Natural killer cell treated with Interleukin-12 subunit alpha and Interleukin-12 subunit beta and Interleukin-15 and Interleukin-18, amount 100 ng/mL, for 72 hours (primary cell): ENCODE results near the gene EFNB1. TPM values are rescaled to one million over a fixed set of nuclear protein-coding genes. Genes with fewer than 3 reads are reported as not detected.
A peak's percentile ranks its signal among the peaks of the same experiment; 100 is the strongest.

Experiments
- ATAC-seq, 2 donors: fragments of 150-1000 bp; cut with Tn5 transposase in 1 of 2; sonication (Bioruptor Pico), chemical (Tn5 transposase) in 1 of 2; 2 replicates each; pipeline ENCODE4 v1.10.0; 2021
- DNase-seq: peaks from one replicate; pipeline ENCODE4 v3.0.0; 2022; ENCODE audit warnings: low spot score
- H3K27ac Mint-ChIP-seq, 2 donors: 1 replicate in 1 of 2; 2 replicates in 1 of 2; pipeline ENCODE4 v1.8.0; 2022; ENCODE audit warnings: mixed read lengths in 2 of 2, mild to moderate bottlenecking in 1 of 2, moderate library complexity in 1 of 2
- H3K27me3 Mint-ChIP-seq, 2 donors: 1 replicate in 1 of 2; 2 replicates in 1 of 2; pipeline ENCODE4 v1.8.0; 2022; ENCODE audit warnings: mixed read lengths in 2 of 2
- H3K36me3 Mint-ChIP-seq: one replicate; pipeline ENCODE4 v1.8.0; 2022; ENCODE audit warnings: mixed read lengths
- H3K4me1 Mint-ChIP-seq, 2 donors: 1 replicate in 1 of 2; 2 replicates in 1 of 2; pipeline ENCODE4 v1.8.0; 2022; ENCODE audit warnings: low read depth in 2 of 2, mixed read lengths in 2 of 2, mild to moderate bottlenecking in 1 of 2
- H3K4me3 Mint-ChIP-seq: one replicate; pipeline ENCODE4 v1.8.0; 2022; ENCODE audit warnings: mixed read lengths
- H3K9me3 Mint-ChIP-seq: 2 replicates; pipeline ENCODE4 v1.8.0; 2022; ENCODE audit warnings: mixed read lengths
- total RNA-seq, 2 donors: library from RNA; stranded (reverse); gene quantifications; one replicate each; pipeline ENCODE4 v1.2.3, GENCODE V29; 2022

Gene EFNB1
- total RNA-seq, 2 donors from 2014 or later: 3.4 to 3.9 TPM

GRCh38 chrX:68832101-68832416, 3.2 kb downstream of the EFNB1 start:
- Mint-ChIP-seq H3K27ac (no peak overlapping the region), H3K9me3 (no peaks in the 10 kb centered on the region), H3K4me1 (peaks cover 6 to 20% of the 10 kb centered on the region in 2 donors), H3K36me3 (no peaks in the 10 kb centered on the region), H3K4me3 (peak overlapping the region; percentile 51), H3K27me3 (peaks cover 0 to 6% of the 10 kb centered on the region in 2 donors)
- no peak for ATAC-seq
- DNase-seq: peak; percentile 2

GRCh38 chrX:68832516-68833447, 4.0 kb downstream of the EFNB1 start:
- Mint-ChIP-seq H3K27me3 (peaks cover 0 to 4% of the 10 kb centered on the region in 2 donors), H3K9me3 (no peaks in the 10 kb centered on the region), H3K36me3 (no peaks in the 10 kb centered on the region), H3K4me1 (peaks cover 6 to 18% of the 10 kb centered on the region in 2 donors), H3K4me3 (no peak overlapping the region), H3K27ac (no peak overlapping the region)
- no peak for ATAC-seq
- DNase-seq: peak; percentile 44

GRCh38 chrX:68833448-68833805, 4.6 kb downstream of the EFNB1 start:
- Mint-ChIP-seq H3K9me3 (no peaks in the 10 kb centered on the region), H3K4me3 (no peak overlapping the region), H3K27me3 (peaks cover 0 to 3% of the 10 kb centered on the region in 2 donors), H3K4me1 (peaks cover 6 to 15% of the 10 kb centered on the region in 2 donors), H3K27ac (no peak overlapping the region), H3K36me3 (no peaks in the 10 kb centered on the region)
- no peak for DNase-seq
- ATAC-seq: no peak

- ATAC-seq (no peak), DNase-seq (peak; percentile 34)
- Mint-ChIP-seq H3K27me3 (peaks cover 0 to 3% of the 10 kb centered on the region in 2 donors), H3K9me3 (no peaks in the 10 kb centered on the region), H3K36me3 (no peaks in the 10 kb centered on the region), H3K4me1 (peaks cover 6 to 11% of the 10 kb centered on the region in 2 donors), H3K27ac (no peak overlapping the region), H3K4me3 (no peak overlapping the region)
Measured at GRCh38 chrX:68833855-68834331, 5.1 kb downstream of the EFNB1 start.

- H3K4me1 Mint-ChIP-seq: peaks cover 6 to 10% of the 10 kb centered on the region in 2 donors
- no peaks in the 10 kb centered on the region for H3K36me3 Mint-ChIP-seq
- no peak overlapping the region for H3K27ac Mint-ChIP-seq
- peak; percentile 18 for DNase-seq
- peaks cover 0 to 3% of the 10 kb centered on the region in 2 donors for H3K27me3 Mint-ChIP-seq
- no peak for ATAC-seq
- H3K9me3 Mint-ChIP-seq: no peaks in the 10 kb centered on the region
- H3K4me3 Mint-ChIP-seq: no peak overlapping the region
Measured at GRCh38 chrX:68834371-68835103, 5.7 kb downstream of the EFNB1 start.

- Mint-ChIP-seq H3K9me3 (no peaks in the 10 kb centered on the region), H3K4me1 (peaks cover 6 to 10% of the 10 kb centered on the region in 2 donors), H3K4me3 (no peak overlapping the region), H3K27ac (no peak overlapping the region), H3K36me3 (no peaks in the 10 kb centered on the region), H3K27me3 (peaks cover 0 to 3% of the 10 kb centered on the region in 2 donors)
- peak; percentile 5 for DNase-seq
- no peak for ATAC-seq
Measured at GRCh38 chrX:68835104-68835442, 6.3 kb downstream of the EFNB1 start.

- Mint-ChIP-seq H3K9me3 (no peaks in the 10 kb centered on the region), H3K36me3 (no peaks in the 10 kb centered on the region), H3K4me1 (peaks cover 6 to 10% of the 10 kb centered on the region in 2 donors), H3K27me3 (peaks cover 0 to 3% of the 10 kb centered on the region in 2 donors), H3K27ac (no peak overlapping the region), H3K4me3 (no peak overlapping the region)
- peak; percentile 32 for DNase-seq
- ATAC-seq: no peak
Measured at GRCh38 chrX:68835468-68835867, 6.6 kb downstream of the EFNB1 start.

- H3K36me3 Mint-ChIP-seq: no peaks in the 10 kb centered on the region
- H3K27me3 Mint-ChIP-seq: peaks cover 0 to 2% of the 10 kb centered on the region in 2 donors
- H3K4me1 Mint-ChIP-seq: peaks cover 3 to 6% of the 10 kb centered on the region in 2 donors
- H3K27ac Mint-ChIP-seq: no peak overlapping the region
- no peak overlapping the region for H3K4me3 Mint-ChIP-seq
- DNase-seq (no peak), ATAC-seq (no peak)
- no peaks in the 10 kb centered on the region for H3K9me3 Mint-ChIP-seq
Measured at GRCh38 chrX:68837119-68837518, 8.3 kb downstream of the EFNB1 start.

- H3K27ac Mint-ChIP-seq: no peak overlapping the region
- H3K4me3 Mint-ChIP-seq: no peak overlapping the region
- no peaks in the 10 kb centered on the region for H3K9me3 Mint-ChIP-seq
- H3K27me3 Mint-ChIP-seq: no peaks in the 10 kb centered on the region
- peak; percentile 35 for DNase-seq
- no peak for ATAC-seq
- no peaks in the 10 kb centered on the region for H3K36me3 Mint-ChIP-seq
- peaks cover 0 to 4% of the 10 kb centered on the region in 2 donors for H3K4me1 Mint-ChIP-seq
Measured at GRCh38 chrX:68838571-68838910, 9.7 kb downstream of the EFNB1 start.

GRCh38 chrX:68839771-68840170, 10.9 kb downstream of the EFNB1 start:
- DNase-seq (peak; percentile 13), ATAC-seq (no peak)
- Mint-ChIP-seq H3K27ac (no peak overlapping the region), H3K27me3 (no peaks in the 10 kb centered on the region), H3K9me3 (no peaks in the 10 kb centered on the region), H3K4me3 (no peak overlapping the region), H3K36me3 (no peaks in the 10 kb centered on the region), H3K4me1 (peaks cover 0 to 4% of the 10 kb centered on the region in 2 donors)

- Mint-ChIP-seq H3K4me3 (no peak overlapping the region), H3K4me1 (peaks cover 0 to 4% of the 10 kb centered on the region in 2 donors), H3K27me3 (no peaks in the 10 kb centered on the region), H3K36me3 (no peaks in the 10 kb centered on the region), H3K27ac (no peak overlapping the region), H3K9me3 (no peaks in the 10 kb centered on the region)
- ATAC-seq (no peak), DNase-seq (no peak)
Measured at GRCh38 chrX:68840256-68840655, 11.4 kb downstream of the EFNB1 start.

- Mint-ChIP-seq H3K4me3 (no peak overlapping the region), H3K27me3 (no peaks in the 10 kb centered on the region), H3K9me3 (no peaks in the 10 kb centered on the region), H3K4me1 (peaks cover 0 to 4% of the 10 kb centered on the region in 2 donors), H3K27ac (no peak overlapping the region), H3K36me3 (no peaks in the 10 kb centered on the region)
- ATAC-seq (no peak), DNase-seq (no peak)
Measured at GRCh38 chrX:68841251-68842049, 12.6 kb downstream of the EFNB1 start.

GRCh38 chrX:68842351-68842750, 13.5 kb downstream of the EFNB1 start:
- Mint-ChIP-seq H3K27ac (no peak overlapping the region), H3K4me3 (no peak overlapping the region), H3K9me3 (no peaks in the 10 kb centered on the region), H3K4me1 (no peaks in the 10 kb centered on the region), H3K27me3 (no peaks in the 10 kb centered on the region), H3K36me3 (no peaks in the 10 kb centered on the region)
- ATAC-seq (no peak), DNase-seq (no peak)
